ENCODE results near the gene CLCA4. TPM values are rescaled to one million over a fixed set of nuclear protein-coding genes. Genes with fewer than 3 reads are reported as not detected.

The CLCA4 gene
- total RNA-seq, 4 donors from 2014 or later: 0.99 to 1.9 (median 1.0) TPM

GRCh38 chr1:86548839-86549238, 2.0 kb downstream of the CLCA4 start:
- intact Hi-C loops (cut with DNase I; ENCODE audit: low total_unique reads): no loop called here
- H3K4me3 ChIP-seq (ENCODE audit: low read depth, poor library complexity, severe bottlenecking): no peak overlapping the region
- TF ChIP-seq CTCF (IDR thresholded peaks at IDR 0.05): no peak
- no peak for DNase-seq (ENCODE audit: low spot score in 2 of 2)

- intact Hi-C loops (cut with DNase I; ENCODE audit: low total_unique reads): no loop called here
- WGBS, 2 donors: 69 to 72% methylated on average over 3 of the region's 3 CpGs
- DNase-seq (ENCODE audit: low spot score in 2 of 2): no peak
- H3K4me3 ChIP-seq (ENCODE audit: low read depth, poor library complexity, severe bottlenecking): no peak overlapping the region
- TF ChIP-seq POLR2A (IDR thresholded peaks at IDR 0.05) (no peak), CTCF (IDR thresholded peaks at IDR 0.05) (no peak)
Observed at GRCh38 chr1:86551305-86551704, 4.4 kb downstream of the CLCA4 start.

GRCh38 chr1:86552376-86552775, 5.5 kb downstream of the CLCA4 start:
- TF ChIP-seq POLR2A (IDR thresholded peaks at IDR 0.05) (no peak), CTCF (IDR thresholded peaks at IDR 0.05) (no peak)
- H3K4me3 ChIP-seq (ENCODE audit: low read depth, poor library complexity, severe bottlenecking): no peak overlapping the region
- 94 to 97% methylated on average over 19 of the region's 19 CpGs for WGBS, 2 donors
- no peak for DNase-seq (ENCODE audit: low spot score in 2 of 2)
- intact Hi-C loops (cut with DNase I; ENCODE audit: low total_unique reads): no loop called here

- no peak for TF ChIP-seq CTCF (IDR thresholded peaks at IDR 0.05)
- no peak for TF ChIP-seq POLR2A (IDR thresholded peaks at IDR 0.05)
- intact Hi-C loops (cut with DNase I; ENCODE audit: low total_unique reads): no loop called here
- DNase-seq (ENCODE audit: low spot score in 2 of 2): no peak
- H3K4me3 ChIP-seq (ENCODE audit: low read depth, poor library complexity, severe bottlenecking): no peak overlapping the region
- WGBS, 2 donors: 89 to 93% methylated on average over 2 of the region's 2 CpGs
Observed at GRCh38 chr1:86557739-86558138, 10.9 kb downstream of the CLCA4 start.

- TF ChIP-seq CTCF (IDR thresholded peaks at IDR 0.05) (no peak), POLR2A (IDR thresholded peaks at IDR 0.05) (no peak)
- WGBS, 2 donors: 71 to 75% methylated on average over 1 of the region's 1 CpG
- DNase-seq (ENCODE audit: low spot score in 2 of 2): no peak
Observed at GRCh38 chr1:86563849-86564248, 17.0 kb downstream of the CLCA4 start.

GRCh38 chr1:86567341-86567740, 20.5 kb downstream of the CLCA4 start:
- no peak overlapping the region for H3K4me3 ChIP-seq (ENCODE audit: low read depth, poor library complexity, severe bottlenecking)
- no peak for TF ChIP-seq CTCF (IDR thresholded peaks at IDR 0.05)
- TF ChIP-seq POLR2A (IDR thresholded peaks at IDR 0.05): no peak
- intact Hi-C loops (cut with DNase I; ENCODE audit: low total_unique reads): no loop called here
- DNase-seq (ENCODE audit: low spot score in 2 of 2): no peak
- WGBS, 2 donors: 83% methylated on average over 3 of the region's 3 CpGs

More at GRCh38 chr1:86563849-86564248, 17.0 kb downstream of the CLCA4 start:
- no peak overlapping the region for H3K4me3 ChIP-seq (ENCODE audit: low read depth, poor library complexity, severe bottlenecking)
- intact Hi-C loops (cut with DNase I; ENCODE audit: low total_unique reads): no loop called here

Data from lower leg skin (tissue), 4 donors.